HG03520 (cell line): ENCODE data around the gene TMEM62.
"Not testable (repeated sequence)": the region's sequence is repeated elsewhere in the genome, so short reads cannot be mapped to it uniquely, and the experiment has no call there.

Source experiments
- ATAC-seq: cut with Tn5 transposase; IDR thresholded peaks from one replicate; pipeline ENCODE4 v1.9.1; 2021; ENCODE audit warnings: mild to moderate bottlenecking, moderate library complexity; ENCODE audit not compliant: unreplicated experiment

The TMEM62 gene

DNA sequence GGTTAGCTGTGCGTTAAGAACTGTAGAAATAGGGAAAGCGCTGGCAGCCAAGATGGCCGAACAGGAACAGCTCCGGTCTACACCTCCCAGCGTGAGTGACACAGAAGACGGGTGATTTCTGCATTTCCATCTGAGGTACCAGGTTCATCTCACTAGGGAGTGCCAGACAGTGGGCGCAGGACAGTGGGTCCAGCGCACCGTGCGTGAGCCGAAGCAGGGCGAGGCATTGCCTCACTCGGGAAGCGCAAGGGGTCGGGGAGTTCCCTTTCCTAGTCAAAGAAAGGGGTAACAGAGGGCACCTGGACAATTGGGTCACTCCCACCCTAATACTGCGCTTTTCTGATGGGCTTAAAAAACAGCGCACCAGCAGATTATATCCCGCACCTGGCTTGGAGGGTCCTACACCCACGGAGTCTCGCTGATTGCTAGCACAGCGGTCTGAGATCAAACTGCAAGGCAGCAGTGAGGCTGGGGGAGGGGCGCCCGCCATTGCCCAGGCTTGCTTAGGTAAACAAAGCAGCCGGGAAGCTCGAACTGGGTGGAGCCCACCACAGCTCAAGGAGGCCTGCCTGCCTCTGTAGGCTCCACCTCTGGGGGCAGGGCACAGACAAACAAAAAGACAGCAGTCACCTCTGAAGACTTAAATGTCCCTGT is 42.4 kb downstream of the TMEM62 start:
- not testable (repeated sequence) for ATAC-seq

GRCh38 chr15:43177147-43177546 is 43.8 kb downstream of the TMEM62 start:
- not testable (repeated sequence) for ATAC-seq

- no peak for ATAC-seq
Measured at GRCh38 chr15:43183270-43183669, 49.9 kb downstream of the TMEM62 start.

DNA sequence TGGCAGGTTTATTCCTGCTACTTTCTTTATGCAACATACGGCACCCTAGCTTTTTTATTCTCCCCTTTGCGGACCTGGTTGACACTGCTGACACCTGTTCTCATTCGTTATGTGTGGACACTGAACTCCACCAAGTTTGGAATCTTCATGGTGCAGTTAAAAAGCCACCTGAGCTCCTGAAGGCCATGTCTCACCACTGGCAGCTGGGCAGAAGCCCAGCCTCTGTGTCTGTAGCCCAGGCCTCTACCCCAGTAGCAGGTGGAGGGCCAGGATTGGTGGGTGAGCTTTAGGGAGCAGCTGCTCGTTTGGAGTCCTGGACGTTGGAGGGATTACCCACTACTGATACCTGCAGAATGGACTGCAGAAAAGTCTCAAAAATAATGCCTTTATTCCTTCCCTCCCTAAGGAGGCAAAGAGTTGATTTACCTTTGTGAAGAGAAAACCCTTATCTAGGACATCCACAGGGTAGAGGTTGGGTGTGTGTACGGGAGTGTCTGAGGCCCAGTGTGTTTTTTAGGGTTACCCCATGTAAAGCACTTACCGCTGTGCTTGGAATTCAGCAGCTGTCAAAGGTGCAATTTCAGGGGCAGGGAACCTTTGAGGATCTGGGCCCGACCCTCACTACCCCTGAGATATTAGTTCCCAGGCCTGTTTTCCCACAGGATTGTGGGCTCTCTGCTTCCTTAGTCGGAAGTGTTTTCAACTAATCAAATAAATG is 51.2 kb downstream of the TMEM62 start:
- no peak for ATAC-seq

DNA sequence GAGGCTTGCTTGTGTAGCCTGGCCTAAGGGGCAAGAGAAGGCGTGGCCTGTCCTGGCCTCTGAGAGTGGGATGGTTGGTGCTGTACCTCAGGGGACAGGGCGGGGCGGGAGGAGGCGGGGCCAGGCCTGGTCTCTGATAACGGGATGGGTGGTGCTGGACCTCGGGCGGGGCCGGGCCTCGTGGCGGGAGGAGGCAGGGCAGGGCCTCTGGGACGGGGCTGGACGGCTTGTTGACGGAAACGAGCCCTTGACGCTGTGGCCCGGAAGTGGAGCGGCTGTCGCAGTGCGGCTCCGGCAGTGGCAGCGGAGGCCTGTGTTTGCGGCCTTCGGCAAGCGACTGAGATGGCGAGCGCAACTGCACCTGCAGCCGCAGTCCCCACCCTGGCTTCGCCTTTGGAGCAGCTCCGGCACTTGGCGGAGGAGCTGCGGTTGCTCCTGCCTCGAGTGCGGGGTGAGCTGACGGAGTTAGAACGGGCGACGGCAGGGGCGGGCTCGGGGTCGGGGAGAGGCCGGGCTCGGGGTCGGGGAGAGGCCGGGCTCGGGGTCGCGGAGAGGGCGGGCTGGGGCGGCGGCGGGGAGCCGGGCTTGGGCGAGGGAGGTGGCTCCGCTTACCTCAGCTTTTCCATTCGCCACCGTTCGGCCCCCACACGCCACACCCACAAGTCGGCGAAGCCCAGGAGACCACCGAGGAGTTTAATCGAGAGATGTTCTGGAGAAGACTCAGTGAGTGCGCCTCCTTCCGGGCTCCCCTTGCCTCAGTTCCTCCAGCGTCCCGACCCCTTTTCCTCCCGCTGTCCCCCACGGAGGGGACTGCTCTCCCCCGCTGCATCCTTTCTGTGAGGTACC is 52.0 kb downstream of the TMEM62 start, which contains the start of gene CCNDBP1:
TSS of gene CCNDBP1 (plus strand) at position 247 of the 846 bp plus-strand sequence. CDS start at position 343, 96 bp downstream.
- peak; percentile 93 for ATAC-seq

- ATAC-seq: peak; percentile 10
Measured at GRCh38 chr15:43186003-43186353, 52.6 kb downstream of the TMEM62 start.

DNA sequence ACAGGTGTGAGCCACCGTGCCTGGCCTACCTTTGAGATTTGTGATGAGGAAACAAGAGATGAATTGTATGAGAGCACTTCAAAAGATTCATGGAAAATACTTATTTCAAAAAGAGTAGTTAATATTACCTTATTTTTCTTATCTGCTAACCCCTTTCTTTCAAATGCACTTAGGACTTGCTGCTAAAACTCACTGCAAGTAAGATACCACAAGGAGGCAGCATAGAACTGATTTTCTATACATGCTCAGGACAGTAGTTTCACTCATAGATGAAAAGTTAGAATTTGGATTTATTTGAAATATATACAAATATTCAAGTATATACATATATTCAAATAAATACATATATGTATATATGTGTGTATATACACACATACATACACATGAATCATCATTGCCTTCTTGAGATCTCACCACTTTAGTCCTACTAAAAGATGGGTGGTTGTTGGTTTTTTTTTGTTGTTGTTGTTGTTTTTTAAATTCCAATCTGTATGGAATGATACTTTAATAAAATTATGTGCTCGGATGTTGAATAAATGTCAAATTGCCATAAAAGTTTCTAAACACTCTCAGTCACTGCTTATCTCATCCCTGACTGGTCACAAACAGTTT is 54.3 kb downstream of the TMEM62 start:
- no peak for ATAC-seq

DNA sequence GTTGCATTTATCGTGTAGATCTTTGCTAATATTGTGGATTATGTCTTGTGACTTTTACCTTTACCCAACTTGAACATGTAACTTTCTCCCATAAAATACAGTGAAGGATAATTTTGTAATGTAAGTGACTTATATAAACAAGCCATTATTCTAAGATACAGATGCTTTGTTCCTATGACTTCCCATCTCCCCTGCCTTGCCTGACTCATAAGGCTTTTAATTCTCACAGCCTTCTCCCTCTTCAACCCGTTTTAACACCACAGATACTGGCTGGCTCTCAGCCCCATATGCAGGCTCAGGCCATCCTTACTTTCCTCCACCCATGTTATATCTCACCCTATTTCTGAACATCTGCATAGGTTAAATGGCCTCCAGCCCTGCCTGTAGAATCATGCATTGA is 55.9 kb downstream of the TMEM62 start:
- no peak for ATAC-seq

DNA sequence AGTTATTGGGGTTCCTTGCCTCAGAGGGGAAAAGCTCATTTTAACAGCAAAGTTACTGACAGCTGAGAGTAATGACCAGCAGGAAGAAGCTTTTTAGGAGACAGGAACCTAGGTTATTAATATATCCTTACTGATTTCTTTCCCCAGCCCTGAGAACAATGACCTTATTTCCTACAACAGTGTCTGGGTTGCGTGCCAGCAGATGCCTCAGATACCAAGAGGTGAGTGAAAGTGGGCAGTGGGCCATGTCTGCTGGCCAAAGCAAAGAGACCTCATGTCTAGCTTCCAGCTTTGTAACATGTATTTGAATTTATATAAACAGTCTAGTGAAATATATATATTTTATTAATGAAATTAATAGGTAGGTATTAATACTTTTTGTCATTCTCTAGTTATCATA is 56.8 kb downstream of the TMEM62 start:
- ATAC-seq: no peak

GRCh38 chr15:43193710-43194109 is 60.3 kb downstream of the TMEM62 start:
- no peak for ATAC-seq

- ATAC-seq: no peak
Measured at GRCh38 chr15:43194795-43195194, 61.4 kb downstream of the TMEM62 start.

GRCh38 chr15:43196760-43197548 is 63.6 kb downstream of the TMEM62 start:
- no peak for ATAC-seq

- ATAC-seq: not testable (repeated sequence)
Measured at GRCh38 chr15:43197773-43198172, 64.4 kb downstream of the TMEM62 start.

- not testable (repeated sequence) for ATAC-seq
Measured at GRCh38 chr15:43198556-43198955, 65.2 kb downstream of the TMEM62 start.

- no peak for ATAC-seq
Measured at GRCh38 chr15:43198992-43199391, 65.6 kb downstream of the TMEM62 start.

- no peak for ATAC-seq
Measured at GRCh38 chr15:43199945-43200488, 66.6 kb downstream of the TMEM62 start.

GRCh38 chr15:43204016-43204901 is 70.9 kb downstream of the TMEM62 start:
- ATAC-seq: no peak

GRCh38 chr15:43206054-43206453 is 72.7 kb downstream of the TMEM62 start:
- no peak for ATAC-seq

DNA sequence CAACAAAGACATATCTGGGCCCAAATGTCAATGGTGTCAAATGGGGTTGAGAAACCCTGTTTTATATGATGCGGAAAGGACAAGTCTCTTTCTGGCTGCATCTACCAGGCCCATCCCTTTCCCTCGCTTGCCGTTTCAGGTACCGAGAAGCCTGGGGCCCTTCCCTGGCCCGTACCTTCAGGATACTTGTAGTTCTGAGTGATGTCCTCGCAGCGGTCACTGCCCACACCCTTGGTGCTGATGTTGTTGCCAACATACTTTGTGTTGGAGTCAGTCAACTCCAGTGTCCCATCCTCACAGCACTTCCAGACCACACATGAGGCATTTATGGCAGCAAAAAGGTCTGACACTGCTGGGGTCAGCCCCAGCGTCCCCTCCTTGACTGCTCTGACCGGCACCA is 73.6 kb downstream of the TMEM62 start:
- ATAC-seq: no peak
